ENCODE measurements around the gene MBLAC2. TPM values are rescaled to one million over a fixed set of nuclear protein-coding genes. Genes with fewer than 3 reads are reported as not detected.

MBLAC2 gene
- total and polyA plus RNA-seq, 2 experiments from 2014 or later: 4.3 to 8.1 TPM

- no peak overlapping the region for H3K4me3 ChIP-seq
- H3F3A ChIP-seq (replicated peaks; ENCODE audit: low read depth): no peaks in the 10 kb centered on the region
- no peak for DNase-seq (ENCODE audit: low spot score)
- TF ChIP-seq POLR2AphosphoS5 (IDR thresholded peaks at IDR 0.05; ENCODE audit: low read depth) (no peak), ZNF114 (CRISPR knock-in tag; IDR thresholded peaks at IDR 0.05) (no peak), ZNF331 (CRISPR knock-in tag; IDR thresholded peaks at IDR 0.05; ENCODE audit: low read depth) (no peak)
- H3K27ac ChIP-seq (ENCODE audit: low read depth): peak overlapping the region; percentile 23; the same call in 1 of the 2 replicates
- Mint-ChIP-seq H3K27ac (peak overlapping the region; percentile 10; the same call in 1 of the 2 replicates), H3K9me3 (no peaks in the 10 kb centered on the region), H3K4me3 (no peak overlapping the region), H3K4me1 (peaks cover 4% of the 10 kb centered on the region; the same call in 2 of the 3 replicates), H3K36me3 (ENCODE audit: low read depth) (peaks cover 10% of the 10 kb centered on the region; the same call in 2 of the 3 replicates), H3K27me3 (ENCODE audit: insufficient read depth, low read depth, poor library complexity) (peaks cover 3% of the 10 kb centered on the region)
- H2AFZ ChIP-seq: no peak overlapping the region
- no peaks in the 10 kb centered on the region for H3K79me2 ChIP-seq (replicated peaks; ENCODE audit: insufficient read depth)
- no peak for ATAC-seq
- H4K20me1 ChIP-seq (replicated peaks; ENCODE audit: insufficient read depth): no peaks in the 10 kb centered on the region
- no peaks in the 10 kb centered on the region for H3K9me2 ChIP-seq (ENCODE audit: insufficient read depth)
- H3K36me3 ChIP-seq (ENCODE audit: insufficient read depth): no peaks in the 10 kb centered on the region
- H3K4me2 ChIP-seq: no peak overlapping the region
- H3K27me3 ChIP-seq (ENCODE audit: insufficient read depth): no peaks in the 10 kb centered on the region
- no peaks in the 10 kb centered on the region for H3K4me1 ChIP-seq (ENCODE audit: insufficient read depth)
These were observed 44.5 kb upstream of the MBLAC2 start for GRCh38 chr5:90519081-90519480.

DNA sequence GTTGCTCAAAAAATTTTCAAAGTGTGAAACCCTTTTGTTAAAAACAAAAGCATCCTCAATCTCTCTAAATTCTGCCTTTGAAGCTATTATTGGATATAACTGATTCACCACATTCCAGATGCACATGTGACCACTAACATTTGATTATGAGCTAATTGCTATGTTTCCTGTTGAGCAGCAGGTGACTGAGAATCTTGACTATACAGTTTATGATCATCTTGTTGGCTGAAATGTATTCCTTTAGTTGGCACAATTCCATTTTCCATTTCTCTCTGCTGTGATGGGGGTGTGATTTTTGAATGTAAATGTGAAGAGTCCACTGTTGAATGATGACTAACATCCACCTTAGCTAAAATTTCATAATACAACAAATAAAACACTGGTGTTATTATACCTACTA lies 44.1 kb upstream of the MBLAC2 start:
- H3K4me3 Mint-ChIP-seq: no peak overlapping the region
- peaks cover 8% of the 10 kb centered on the region; the same call in 2 of the 3 replicates for H3K36me3 Mint-ChIP-seq (ENCODE audit: low read depth)
- Histone ChIP-seq H4K20me1 (replicated peaks; ENCODE audit: insufficient read depth) (no peaks in the 10 kb centered on the region; the same call in 1 of the 2 replicates), H3K27me3 (ENCODE audit: insufficient read depth) (no peaks in the 10 kb centered on the region), H3K27ac (ENCODE audit: low read depth) (peak overlapping the region; percentile 23; the same call in 1 of the 2 replicates), H3K4me1 (ENCODE audit: insufficient read depth) (no peaks in the 10 kb centered on the region), H3K36me3 (ENCODE audit: insufficient read depth) (no peaks in the 10 kb centered on the region), H3F3A (replicated peaks; ENCODE audit: low read depth) (no peaks in the 10 kb centered on the region), H3K79me2 (replicated peaks; ENCODE audit: insufficient read depth) (no peaks in the 10 kb centered on the region), H3K9me2 (ENCODE audit: insufficient read depth) (no peaks in the 10 kb centered on the region), H2AFZ (no peak overlapping the region), H3K4me2 (no peak overlapping the region), H3K4me3 (no peak overlapping the region)
- peak overlapping the region; percentile 10; the same call in 1 of the 2 replicates for H3K27ac Mint-ChIP-seq
- no peaks in the 10 kb centered on the region for H3K9me3 Mint-ChIP-seq
- peaks cover 3% of the 10 kb centered on the region for H3K27me3 Mint-ChIP-seq (ENCODE audit: insufficient read depth, low read depth, poor library complexity)
- TF ChIP-seq ETS1 (IDR thresholded peaks at IDR 0.05): no peak
- no peak for TF ChIP-seq ZNF462 (CRISPR knock-in tag; IDR thresholded peaks at IDR 0.05)
- TF ChIP-seq JUNB (IDR thresholded peaks at IDR 0.05; ENCODE audit: unreplicated experiment): no peak
- no peak for TF ChIP-seq EZH2phosphoT487 (IDR thresholded peaks at IDR 0.05; ENCODE audit: unreplicated experiment)
- TF ChIP-seq ZNF331 (CRISPR knock-in tag; IDR thresholded peaks at IDR 0.05; ENCODE audit: low read depth): no peak
- TF ChIP-seq NANOG (IDR thresholded peaks at IDR 0.05; ENCODE audit: borderline replicate concordance): no peak
- TF ChIP-seq, protein P1, sequence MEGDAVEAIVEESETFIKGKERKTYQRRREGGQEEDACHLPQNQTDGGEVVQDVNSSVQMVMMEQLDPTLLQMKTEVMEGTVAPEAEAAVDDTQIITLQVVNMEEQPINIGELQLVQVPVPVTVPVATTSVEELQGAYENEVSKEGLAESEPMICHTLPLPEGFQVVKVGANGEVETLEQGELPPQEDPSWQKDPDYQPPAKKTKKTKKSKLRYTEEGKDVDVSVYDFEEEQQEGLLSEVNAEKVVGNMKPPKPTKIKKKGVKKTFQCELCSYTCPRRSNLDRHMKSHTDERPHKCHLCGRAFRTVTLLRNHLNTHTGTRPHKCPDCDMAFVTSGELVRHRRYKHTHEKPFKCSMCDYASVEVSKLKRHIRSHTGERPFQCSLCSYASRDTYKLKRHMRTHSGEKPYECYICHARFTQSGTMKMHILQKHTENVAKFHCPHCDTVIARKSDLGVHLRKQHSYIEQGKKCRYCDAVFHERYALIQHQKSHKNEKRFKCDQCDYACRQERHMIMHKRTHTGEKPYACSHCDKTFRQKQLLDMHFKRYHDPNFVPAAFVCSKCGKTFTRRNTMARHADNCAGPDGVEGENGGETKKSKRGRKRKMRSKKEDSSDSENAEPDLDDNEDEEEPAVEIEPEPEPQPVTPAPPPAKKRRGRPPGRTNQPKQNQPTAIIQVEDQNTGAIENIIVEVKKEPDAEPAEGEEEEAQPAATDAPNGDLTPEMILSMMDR (conservative IDR thresholded peaks at IDR 0.05; ENCODE audit: low read depth in 2 of 2): no peak
- TF ChIP-seq ZNF114 (CRISPR knock-in tag; IDR thresholded peaks at IDR 0.05): no peak
- no peak for ATAC-seq
- DNase-seq (ENCODE audit: low spot score): no peak
- peaks cover 4% of the 10 kb centered on the region; the same call in 2 of the 3 replicates for H3K4me1 Mint-ChIP-seq

Measured in GM23338 (cell line).